Measurements from ENCODE around the gene RNF225.
A peak's percentile ranks its signal among the peaks of the same experiment; 100 is the strongest.
"Not testable (repeated sequence)": the region's sequence is repeated elsewhere in the genome, so short reads cannot be mapped to it uniquely, and the experiment has no call there.

The RNF225 gene

GRCh38 chr19:58362272-58362994 is 33.0 kb upstream of the RNF225 start, which contains the start of gene ZNF497:
Gene ZNF497, minus strand, starts transcription at chr19:58362751. Its CDS starts 5,116 bp downstream, at chr19:58357635.
- DNase-seq: peak; percentile 99

- DNase-seq: no peak
Observed at GRCh38 chr19:58364146-58364545, 31.3 kb upstream of the RNF225 start.

GRCh38 chr19:58366585-58367430 is 28.6 kb upstream of the RNF225 start:
- DNase-seq: no peak

- no peak for DNase-seq
Observed at GRCh38 chr19:58367698-58368454, 27.6 kb upstream of the RNF225 start.

GRCh38 chr19:58368561-58369360 is 26.7 kb upstream of the RNF225 start:
- DNase-seq: no peak

GRCh38 chr19:58372311-58373133 is 22.9 kb upstream of the RNF225 start:
- no peak for DNase-seq

GRCh38 chr19:58374200-58374599 is 21.3 kb upstream of the RNF225 start:
- no peak for DNase-seq

GRCh38 chr19:58376724-58377123 is 18.7 kb upstream of the RNF225 start:
- DNase-seq: not testable (repeated sequence)

- DNase-seq: no peak
Observed at GRCh38 chr19:58379246-58379645, 16.2 kb upstream of the RNF225 start.

- DNase-seq: no peak
Observed at GRCh38 chr19:58380037-58380661, 15.3 kb upstream of the RNF225 start.

GRCh38 chr19:58380662-58381459 is 14.6 kb upstream of the RNF225 start, which contains the start of gene ZNF837:
Gene ZNF837, minus strand, starts transcription at chr19:58381030. Its CDS starts 11,698 bp downstream, at chr19:58369332.
- peak; percentile 100 for DNase-seq

- no peak for DNase-seq
Observed at GRCh38 chr19:58381460-58382212, 13.8 kb upstream of the RNF225 start.

- DNase-seq: no peak
Observed at GRCh38 chr19:58382997-58383603, 12.4 kb upstream of the RNF225 start.

- DNase-seq: no peak
Observed at GRCh38 chr19:58385313-58385890, 10.1 kb upstream of the RNF225 start.

- DNase-seq: peak; percentile 27
Observed at GRCh38 chr19:58385891-58386575, 9.4 kb upstream of the RNF225 start.

- peak; percentile 89 for DNase-seq
Observed at GRCh38 chr19:58386576-58387337, 8.7 kb upstream of the RNF225 start, which contains the start of gene RPS5. Gene RPS5, plus strand, starts transcription at chr19:58387269. Its CDS starts 869 bp downstream, at chr19:58388138.
